Liver (tissue), 3 donors: ENCODE results near the gene PRRG2.

Source experiments
- EGR1 ChIP-seq, 2 donors: IDR thresholded peaks; 2 replicates each; pipeline ENCODE4 v1.6.1; 2016 to 2018; ENCODE audit warnings: antibody characterized with exemption in 2 of 2, low read depth in 2 of 2
- MAX ChIP-seq: IDR thresholded peaks from 2 replicates; pipeline ENCODE4 v1.6.1; 2016; ENCODE audit warnings: antibody characterized with exemption
- RXRA ChIP-seq, 2 donors: IDR thresholded peaks; 2 replicates each; pipeline ENCODE4 v1.6.1; 2017 to 2018; ENCODE audit warnings: antibody characterized with exemption in 2 of 2, mild to moderate bottlenecking in 1 of 2
- YY1 ChIP-seq: IDR thresholded peaks from 2 replicates; pipeline ENCODE4 v1.6.1; 2016; ENCODE audit warnings: antibody characterized with exemption, mild to moderate bottlenecking
- TF ChIP-seq, protein P1 (sequence below): fragments of 150-350 bp; IDR thresholded peaks from 2 replicates; pipeline ENCODE4 v1.5.1; 2017; ENCODE audit warnings: improper control_type of control experiment, low read depth, low read length; ENCODE audit not compliant: missing input control
- TF ChIP-seq, protein P2 (sequence below): IDR thresholded peaks from 2 replicates; pipeline ENCODE4 v1.6.1; 2016; ENCODE audit warnings: antibody characterized with exemption, mild to moderate bottlenecking
- TF ChIP-seq, protein P3 (sequence below): IDR thresholded peaks from 2 replicates; pipeline ENCODE4 v1.6.1; 2016; ENCODE audit warnings: antibody characterized with exemption
- donor health status: healthy.
- donor health status: healthy.

DNA sequence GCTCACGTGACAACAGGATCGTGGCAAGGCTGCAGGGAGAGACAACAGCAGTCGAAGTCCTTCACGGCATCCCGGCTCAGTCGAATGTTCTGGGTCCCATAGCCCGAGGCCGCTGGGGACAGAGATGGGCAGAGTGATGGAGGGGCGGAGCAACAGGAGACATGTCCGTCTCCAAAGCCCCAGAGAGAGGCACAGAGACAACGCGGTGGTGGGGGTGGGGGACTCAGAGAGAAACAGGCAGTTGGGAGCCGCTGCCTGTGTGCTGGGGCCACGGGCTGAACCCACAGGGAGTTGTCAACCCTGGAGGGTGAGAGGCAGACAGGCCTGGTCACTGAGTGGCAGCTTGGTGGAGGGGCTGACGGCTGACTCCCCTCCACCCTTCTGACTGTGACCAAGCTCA, 21.2 kb upstream of the PRRG2 start:
- TF ChIP-seq, protein P1, sequence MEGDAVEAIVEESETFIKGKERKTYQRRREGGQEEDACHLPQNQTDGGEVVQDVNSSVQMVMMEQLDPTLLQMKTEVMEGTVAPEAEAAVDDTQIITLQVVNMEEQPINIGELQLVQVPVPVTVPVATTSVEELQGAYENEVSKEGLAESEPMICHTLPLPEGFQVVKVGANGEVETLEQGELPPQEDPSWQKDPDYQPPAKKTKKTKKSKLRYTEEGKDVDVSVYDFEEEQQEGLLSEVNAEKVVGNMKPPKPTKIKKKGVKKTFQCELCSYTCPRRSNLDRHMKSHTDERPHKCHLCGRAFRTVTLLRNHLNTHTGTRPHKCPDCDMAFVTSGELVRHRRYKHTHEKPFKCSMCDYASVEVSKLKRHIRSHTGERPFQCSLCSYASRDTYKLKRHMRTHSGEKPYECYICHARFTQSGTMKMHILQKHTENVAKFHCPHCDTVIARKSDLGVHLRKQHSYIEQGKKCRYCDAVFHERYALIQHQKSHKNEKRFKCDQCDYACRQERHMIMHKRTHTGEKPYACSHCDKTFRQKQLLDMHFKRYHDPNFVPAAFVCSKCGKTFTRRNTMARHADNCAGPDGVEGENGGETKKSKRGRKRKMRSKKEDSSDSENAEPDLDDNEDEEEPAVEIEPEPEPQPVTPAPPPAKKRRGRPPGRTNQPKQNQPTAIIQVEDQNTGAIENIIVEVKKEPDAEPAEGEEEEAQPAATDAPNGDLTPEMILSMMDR = no peak
- no peak for TF ChIP-seq YY1
- TF ChIP-seq RXRA (IDR thresholded peaks at IDR 0.05) = no peak
- no peak for TF ChIP-seq EGR1 (IDR thresholded peaks at IDR 0.05; ENCODE audit: low read depth in 2 of 2)
- no peak for TF ChIP-seq MAX
- TF ChIP-seq, protein P2, sequence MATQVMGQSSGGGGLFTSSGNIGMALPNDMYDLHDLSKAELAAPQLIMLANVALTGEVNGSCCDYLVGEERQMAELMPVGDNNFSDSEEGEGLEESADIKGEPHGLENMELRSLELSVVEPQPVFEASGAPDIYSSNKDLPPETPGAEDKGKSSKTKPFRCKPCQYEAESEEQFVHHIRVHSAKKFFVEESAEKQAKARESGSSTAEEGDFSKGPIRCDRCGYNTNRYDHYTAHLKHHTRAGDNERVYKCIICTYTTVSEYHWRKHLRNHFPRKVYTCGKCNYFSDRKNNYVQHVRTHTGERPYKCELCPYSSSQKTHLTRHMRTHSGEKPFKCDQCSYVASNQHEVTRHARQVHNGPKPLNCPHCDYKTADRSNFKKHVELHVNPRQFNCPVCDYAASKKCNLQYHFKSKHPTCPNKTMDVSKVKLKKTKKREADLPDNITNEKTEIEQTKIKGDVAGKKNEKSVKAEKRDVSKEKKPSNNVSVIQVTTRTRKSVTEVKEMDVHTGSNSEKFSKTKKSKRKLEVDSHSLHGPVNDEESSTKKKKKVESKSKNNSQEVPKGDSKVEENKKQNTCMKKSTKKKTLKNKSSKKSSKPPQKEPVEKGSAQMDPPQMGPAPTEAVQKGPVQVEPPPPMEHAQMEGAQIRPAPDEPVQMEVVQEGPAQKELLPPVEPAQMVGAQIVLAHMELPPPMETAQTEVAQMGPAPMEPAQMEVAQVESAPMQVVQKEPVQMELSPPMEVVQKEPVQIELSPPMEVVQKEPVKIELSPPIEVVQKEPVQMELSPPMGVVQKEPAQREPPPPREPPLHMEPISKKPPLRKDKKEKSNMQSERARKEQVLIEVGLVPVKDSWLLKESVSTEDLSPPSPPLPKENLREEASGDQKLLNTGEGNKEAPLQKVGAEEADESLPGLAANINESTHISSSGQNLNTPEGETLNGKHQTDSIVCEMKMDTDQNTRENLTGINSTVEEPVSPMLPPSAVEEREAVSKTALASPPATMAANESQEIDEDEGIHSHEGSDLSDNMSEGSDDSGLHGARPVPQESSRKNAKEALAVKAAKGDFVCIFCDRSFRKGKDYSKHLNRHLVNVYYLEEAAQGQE = no peak
- TF ChIP-seq, protein P3, sequence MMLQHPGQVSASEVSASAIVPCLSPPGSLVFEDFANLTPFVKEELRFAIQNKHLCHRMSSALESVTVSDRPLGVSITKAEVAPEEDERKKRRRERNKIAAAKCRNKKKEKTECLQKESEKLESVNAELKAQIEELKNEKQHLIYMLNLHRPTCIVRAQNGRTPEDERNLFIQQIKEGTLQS = no peak
